ENCODE data around the gene RALA.

DNA sequence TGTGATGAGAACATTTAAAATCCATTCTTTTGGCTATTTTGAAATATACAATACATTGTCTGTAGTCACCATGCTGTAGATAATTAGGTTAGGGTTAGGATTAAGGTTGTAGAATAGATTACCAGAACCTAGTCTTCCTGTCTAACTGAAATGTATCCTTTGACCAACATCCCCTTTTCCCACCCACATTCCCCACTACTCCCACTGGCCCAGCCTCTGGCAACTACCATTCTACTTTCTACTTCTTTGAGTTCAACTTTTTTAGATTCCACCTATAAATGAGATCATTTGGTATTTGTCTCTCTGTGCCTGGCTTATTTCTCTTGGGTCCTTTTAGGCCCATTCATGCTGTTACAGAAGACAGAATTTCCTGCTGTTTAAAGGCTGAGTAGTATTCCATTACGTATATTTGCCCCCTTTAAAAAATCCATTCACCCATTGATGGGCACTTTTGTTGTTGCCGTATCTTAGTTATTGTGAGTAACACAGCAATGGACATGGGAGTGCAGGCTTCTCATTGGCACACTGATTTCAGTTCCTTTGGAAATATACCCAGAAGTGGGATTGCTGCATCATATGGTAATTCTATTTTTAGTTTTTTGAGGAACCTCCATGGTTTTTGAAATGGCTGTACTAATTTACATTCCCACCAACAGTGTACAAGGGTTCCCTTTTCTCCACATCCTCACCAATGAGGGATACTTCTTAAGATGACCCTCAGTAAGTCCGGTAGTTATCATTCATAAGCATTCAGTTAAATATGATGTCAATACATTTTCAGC, 104.0 kb downstream of the RALA start:
- TF ChIP-seq, protein P1, sequence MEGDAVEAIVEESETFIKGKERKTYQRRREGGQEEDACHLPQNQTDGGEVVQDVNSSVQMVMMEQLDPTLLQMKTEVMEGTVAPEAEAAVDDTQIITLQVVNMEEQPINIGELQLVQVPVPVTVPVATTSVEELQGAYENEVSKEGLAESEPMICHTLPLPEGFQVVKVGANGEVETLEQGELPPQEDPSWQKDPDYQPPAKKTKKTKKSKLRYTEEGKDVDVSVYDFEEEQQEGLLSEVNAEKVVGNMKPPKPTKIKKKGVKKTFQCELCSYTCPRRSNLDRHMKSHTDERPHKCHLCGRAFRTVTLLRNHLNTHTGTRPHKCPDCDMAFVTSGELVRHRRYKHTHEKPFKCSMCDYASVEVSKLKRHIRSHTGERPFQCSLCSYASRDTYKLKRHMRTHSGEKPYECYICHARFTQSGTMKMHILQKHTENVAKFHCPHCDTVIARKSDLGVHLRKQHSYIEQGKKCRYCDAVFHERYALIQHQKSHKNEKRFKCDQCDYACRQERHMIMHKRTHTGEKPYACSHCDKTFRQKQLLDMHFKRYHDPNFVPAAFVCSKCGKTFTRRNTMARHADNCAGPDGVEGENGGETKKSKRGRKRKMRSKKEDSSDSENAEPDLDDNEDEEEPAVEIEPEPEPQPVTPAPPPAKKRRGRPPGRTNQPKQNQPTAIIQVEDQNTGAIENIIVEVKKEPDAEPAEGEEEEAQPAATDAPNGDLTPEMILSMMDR (IDR thresholded peaks at IDR 0.05), result no peak
- no peak for TF ChIP-seq POLR2A (IDR thresholded peaks at IDR 0.05)

All from Peyer's patch (tissue), 4 donors.